ENCODE measurements around the gene KLHL7. TPM values are rescaled to one million over a fixed set of nuclear protein-coding genes. Genes with fewer than 3 reads are reported as not detected.

KLHL7 gene
- total RNA-seq, 1 donor from 2014 or later = 68.9 TPM

GRCh38 chr7:23212841-23213240 is 107.3 kb downstream of the KLHL7 start:
- Mint-ChIP-seq H3K36me3 (ENCODE audit: insufficient read depth) (no peaks in the 10 kb centered on the region), H3K4me3 (ENCODE audit: low read depth) (no peak overlapping the region), H3K27ac (no peak overlapping the region), H3K27me3 (no peaks in the 10 kb centered on the region), H3K4me1 (ENCODE audit: low read depth) (peaks cover 17% of the 10 kb centered on the region), H3K9me3 (ENCODE audit: low read depth) (no peaks in the 10 kb centered on the region)
- DNase-seq (ENCODE audit: low spot score, unreplicated experiment) = no peak
- no peak for TF ChIP-seq CTCF (IDR thresholded peaks at IDR 0.05; ENCODE audit: unreplicated experiment)

GRCh38 chr7:23213755-23214154 is 108.2 kb downstream of the KLHL7 start:
- peaks cover 17% of the 10 kb centered on the region for H3K4me1 Mint-ChIP-seq (ENCODE audit: low read depth)
- no peak overlapping the region for H3K27ac Mint-ChIP-seq
- no peak overlapping the region for H3K4me3 Mint-ChIP-seq (ENCODE audit: low read depth)
- no peaks in the 10 kb centered on the region for H3K36me3 Mint-ChIP-seq (ENCODE audit: insufficient read depth)
- no peaks in the 10 kb centered on the region for H3K27me3 Mint-ChIP-seq
- no peaks in the 10 kb centered on the region for H3K9me3 Mint-ChIP-seq (ENCODE audit: low read depth)
- TF ChIP-seq CTCF (IDR thresholded peaks at IDR 0.05; ENCODE audit: unreplicated experiment) = no peak
- no peak for DNase-seq (ENCODE audit: low spot score, unreplicated experiment)

DNA sequence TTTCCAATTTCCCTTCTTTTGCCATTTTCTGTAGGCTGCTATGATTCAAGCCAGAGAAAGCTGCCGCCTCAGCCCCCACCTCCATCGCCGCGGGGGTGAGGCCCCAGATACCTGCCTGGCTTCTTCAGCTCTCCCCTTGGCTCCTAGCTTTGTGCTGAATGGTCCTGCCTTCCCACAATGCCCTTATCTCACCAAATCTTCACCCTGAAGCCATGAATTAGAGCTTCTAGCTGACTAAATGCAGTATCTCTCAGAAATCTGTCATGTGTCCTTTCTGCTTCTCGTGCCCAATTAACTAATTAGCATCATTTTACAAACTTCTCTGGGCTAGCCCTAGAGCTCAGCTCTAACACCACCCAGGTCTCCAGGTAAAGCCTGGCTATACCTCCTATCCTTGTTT is 108.8 kb downstream of the KLHL7 start:
- Mint-ChIP-seq H3K4me3 (ENCODE audit: low read depth) (no peak overlapping the region), H3K27ac (no peak overlapping the region), H3K36me3 (ENCODE audit: insufficient read depth) (no peaks in the 10 kb centered on the region), H3K27me3 (no peaks in the 10 kb centered on the region), H3K9me3 (ENCODE audit: low read depth) (no peaks in the 10 kb centered on the region), H3K4me1 (ENCODE audit: low read depth) (peaks cover 17% of the 10 kb centered on the region)
- TF ChIP-seq CTCF (IDR thresholded peaks at IDR 0.05; ENCODE audit: unreplicated experiment) = no peak
- no peak for DNase-seq (ENCODE audit: low spot score, unreplicated experiment)

DNA sequence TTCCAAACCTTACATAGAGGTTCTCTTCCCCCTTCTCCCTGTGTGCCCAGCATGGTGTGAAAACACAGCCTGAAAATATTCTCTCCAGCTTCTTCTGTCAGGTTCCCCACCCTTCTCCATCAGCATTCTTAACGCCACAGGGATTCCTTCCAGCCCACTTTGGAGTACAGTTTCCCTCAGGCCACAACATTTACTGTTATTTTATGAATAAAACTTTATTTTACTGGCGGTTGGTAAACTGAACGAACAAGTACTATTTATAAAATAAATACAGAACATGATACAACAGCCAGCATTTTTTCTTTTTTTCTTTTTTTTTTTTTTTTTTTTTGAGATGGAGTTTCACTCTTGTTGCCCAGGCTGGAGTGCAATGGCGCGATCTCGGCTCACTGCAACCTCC is 109.4 kb downstream of the KLHL7 start:
- H3K4me3 Mint-ChIP-seq (ENCODE audit: low read depth) = no peak overlapping the region
- H3K27me3 Mint-ChIP-seq = no peaks in the 10 kb centered on the region
- peaks cover 17% of the 10 kb centered on the region for H3K4me1 Mint-ChIP-seq (ENCODE audit: low read depth)
- no peak for TF ChIP-seq CTCF (IDR thresholded peaks at IDR 0.05; ENCODE audit: unreplicated experiment)
- H3K36me3 Mint-ChIP-seq (ENCODE audit: insufficient read depth) = no peaks in the 10 kb centered on the region
- DNase-seq (ENCODE audit: low spot score, unreplicated experiment) = no peak
- no peak overlapping the region for H3K27ac Mint-ChIP-seq
- no peaks in the 10 kb centered on the region for H3K9me3 Mint-ChIP-seq (ENCODE audit: low read depth)

GRCh38 chr7:23216021-23216420 is 110.4 kb downstream of the KLHL7 start:
- Mint-ChIP-seq H3K9me3 (ENCODE audit: low read depth) (no peaks in the 10 kb centered on the region), H3K4me3 (ENCODE audit: low read depth) (no peak overlapping the region), H3K4me1 (ENCODE audit: low read depth) (peaks cover 17% of the 10 kb centered on the region), H3K27me3 (no peaks in the 10 kb centered on the region), H3K27ac (no peak overlapping the region), H3K36me3 (ENCODE audit: insufficient read depth) (no peaks in the 10 kb centered on the region)
- TF ChIP-seq CTCF (IDR thresholded peaks at IDR 0.05; ENCODE audit: unreplicated experiment) = no peak
- DNase-seq (ENCODE audit: low spot score, unreplicated experiment) = no peak
